Measurements from ENCODE around the gene SYNGR2.

- TF ChIP-seq TAF1 (IDR thresholded peaks at IDR 0.05; ENCODE audit: borderline replicate concordance, insufficient read depth, low read length) (no peak), POLR2AphosphoS5 (IDR thresholded peaks at IDR 0.05; ENCODE audit: low read depth, low read length) (no peak), REST (IDR thresholded peaks at IDR 0.05; ENCODE audit: insufficient read depth in 1 of 2, low read depth in 2 of 2, low read length in 2 of 2) (no peak), SIN3A (IDR thresholded peaks at IDR 0.05; ENCODE audit: borderline replicate concordance, insufficient read depth, low read length) (no peak)
These were observed 23.4 kb upstream of the SYNGR2 start for GRCh38 chr17:78144736-78145641.
